Panc1 (cell line): ENCODE results near the gene MYO3B. TPM values are rescaled to one million over a fixed set of nuclear protein-coding genes. Genes with fewer than 3 reads are reported as not detected.

Experiments
- ATAC-seq: fragments of 200-7000 bp; cut with Tn5 transposase; 2 replicates; pipeline ENCODE4 v1.9.1; 2020; ENCODE audit warnings: mild to moderate bottlenecking, moderate library complexity
- BruUV-seq: library from RNA; stranded (reverse); fragments of 400-500 nt; replicated peaks from 2 replicates; lab custom pipeline; 2021; lab: Mats Ljungman, UMichigan
- CTCF ChIA-PET: fragments of 300-600 bp; sonication (Branson Sonifier 250); formaldehyde crosslinking; loops from one replicate; lab custom pipeline; 2022; ENCODE audit warnings: antibody characterized with exemption; lab: Charles Lee
- POLR2A ChIA-PET: fragments of 300-600 bp; sonication (Branson Sonifier 250); formaldehyde crosslinking; loops from one replicate; lab custom pipeline; 2022; ENCODE audit warnings: antibody characterized with exemption; lab: Charles Lee
- DNase-seq: peaks from one replicate; pipeline ENCODE4 v3.0.0-alpha.2; 2010; ENCODE audit warnings: low read depth, low spot score
- H3K27ac ChIP-seq: 2 replicates; pipeline ENCODE4 v1.5.1; 2011; ENCODE audit warnings: mild to moderate bottlenecking, low read length, inconsistent platforms
- H3K27me3 ChIP-seq: fragments of 200-500 bp; sonication (Bioruptor generic); 2 replicates; pipeline ENCODE4 v1.6.0; 2014; ENCODE audit warnings: low read length, inconsistent platforms; ENCODE audit not compliant: control insufficient read depth, insufficient read depth
- H3K36me3 ChIP-seq: fragments of 200-500 bp; sonication (Bioruptor generic); 2 replicates; pipeline ENCODE4 v1.5.1; 2014; ENCODE audit warnings: inconsistent platforms, mild to moderate bottlenecking, low read length, moderate library complexity; ENCODE audit not compliant: control insufficient read depth, insufficient read depth
- H3K4me1 ChIP-seq: 2 replicates; pipeline ENCODE4 v1.5.1; 2011; ENCODE audit warnings: inconsistent platforms, mild to moderate bottlenecking, low read length, moderate library complexity; ENCODE audit not compliant: control insufficient read depth, insufficient read depth
- H3K4me3 ChIP-seq, 2 experiments: 2 replicates each; pipeline ENCODE4 v1.5.1; 2011 to 2012; ENCODE audit warnings: low read depth in 2 of 2, low read length in 2 of 2, mild to moderate bottlenecking in 2 of 2, inconsistent platforms in 1 of 2, moderate library complexity in 1 of 2
- H3K9me3 ChIP-seq: fragments of 200-500 bp; sonication (Bioruptor generic); 2 replicates; pipeline ENCODE4 v1.5.1; 2014; ENCODE audit warnings: low read depth, mild to moderate bottlenecking, inconsistent platforms, low read length, moderate library complexity; ENCODE audit not compliant: control insufficient read depth, insufficient read depth
- POLR2AphosphoS5 ChIP-seq: IDR thresholded peaks from 2 replicates; pipeline ENCODE4 v1.6.1; 2012; ENCODE audit warnings: mild to moderate bottlenecking, low read depth, low read length, moderate library complexity
- SIN3A ChIP-seq: IDR thresholded peaks from 2 replicates; pipeline ENCODE4 v1.6.1; 2012; ENCODE audit warnings: low read depth, mild to moderate bottlenecking, low read length, moderate library complexity, borderline replicate concordance; ENCODE audit not compliant: insufficient read depth
- TCF7L2 ChIP-seq: IDR thresholded peaks from 2 replicates; pipeline ENCODE4 v1.6.1; 2011; ENCODE audit warnings: mild to moderate bottlenecking, low read depth, low read length, inconsistent platforms
- in situ Hi-C: cut with HindIII; loops from 2 replicates; pipeline ENCODE4 v1.10.0; 2016; ENCODE audit warnings: low sequenced_read_pairs, low pct_unique_long_range_greater_than_20kb
- intact Hi-C: fragments of 100-400 bp; cut with micrococcal nuclease; formaldehyde crosslinking; loops from one replicate; pipeline ENCODE4 v1.10.0; 2022; ENCODE audit not compliant: unreplicated experiment
- total RNA-seq: library from RNA; stranded (reverse); gene quantifications from one replicate; pipeline ENCODE4 v1.2.1, GENCODE V29; 2021; ENCODE audit not compliant: unreplicated experiment
- TF ChIP-seq, protein P1 (sequence below), 2 experiments: IDR thresholded peaks; 2 replicates each; pipeline ENCODE4 v1.6.1; 2011 to 2012; ENCODE audit warnings: low read depth in 2 of 2, control low read depth in 1 of 2, low read length in 1 of 2, mild to moderate bottlenecking in 1 of 2, moderate library complexity in 1 of 2; ENCODE audit not compliant: insufficient read depth in 1 of 2
- TF ChIP-seq, protein P2 (sequence below): fragments of 450-650 bp; IDR thresholded peaks from 2 replicates; pipeline ENCODE4 v1.5.1; 2017; ENCODE audit warnings: mild to moderate bottlenecking

MYO3B gene
- total RNA-seq, 1 experiment from 2014 or later = 0.05 TPM

- Histone ChIP-seq H3K9me3 (no peaks in the 10 kb centered on the region), H3K27me3 (peaks cover 3% of the 10 kb centered on the region), H3K27ac (no peak overlapping the region), H3K4me3 (no peak overlapping the region), H3K36me3 (no peaks in the 10 kb centered on the region), H3K4me1 (no peaks in the 10 kb centered on the region)
- DNase-seq (no peak), ATAC-seq (no peak)
- BruUV-seq = no TSS peak
- in situ Hi-C loops = no loop called here
- TF ChIP-seq SIN3A (no peak), POLR2AphosphoS5 (no peak), TCF7L2 (no peak)
- TF ChIP-seq, protein P1, sequence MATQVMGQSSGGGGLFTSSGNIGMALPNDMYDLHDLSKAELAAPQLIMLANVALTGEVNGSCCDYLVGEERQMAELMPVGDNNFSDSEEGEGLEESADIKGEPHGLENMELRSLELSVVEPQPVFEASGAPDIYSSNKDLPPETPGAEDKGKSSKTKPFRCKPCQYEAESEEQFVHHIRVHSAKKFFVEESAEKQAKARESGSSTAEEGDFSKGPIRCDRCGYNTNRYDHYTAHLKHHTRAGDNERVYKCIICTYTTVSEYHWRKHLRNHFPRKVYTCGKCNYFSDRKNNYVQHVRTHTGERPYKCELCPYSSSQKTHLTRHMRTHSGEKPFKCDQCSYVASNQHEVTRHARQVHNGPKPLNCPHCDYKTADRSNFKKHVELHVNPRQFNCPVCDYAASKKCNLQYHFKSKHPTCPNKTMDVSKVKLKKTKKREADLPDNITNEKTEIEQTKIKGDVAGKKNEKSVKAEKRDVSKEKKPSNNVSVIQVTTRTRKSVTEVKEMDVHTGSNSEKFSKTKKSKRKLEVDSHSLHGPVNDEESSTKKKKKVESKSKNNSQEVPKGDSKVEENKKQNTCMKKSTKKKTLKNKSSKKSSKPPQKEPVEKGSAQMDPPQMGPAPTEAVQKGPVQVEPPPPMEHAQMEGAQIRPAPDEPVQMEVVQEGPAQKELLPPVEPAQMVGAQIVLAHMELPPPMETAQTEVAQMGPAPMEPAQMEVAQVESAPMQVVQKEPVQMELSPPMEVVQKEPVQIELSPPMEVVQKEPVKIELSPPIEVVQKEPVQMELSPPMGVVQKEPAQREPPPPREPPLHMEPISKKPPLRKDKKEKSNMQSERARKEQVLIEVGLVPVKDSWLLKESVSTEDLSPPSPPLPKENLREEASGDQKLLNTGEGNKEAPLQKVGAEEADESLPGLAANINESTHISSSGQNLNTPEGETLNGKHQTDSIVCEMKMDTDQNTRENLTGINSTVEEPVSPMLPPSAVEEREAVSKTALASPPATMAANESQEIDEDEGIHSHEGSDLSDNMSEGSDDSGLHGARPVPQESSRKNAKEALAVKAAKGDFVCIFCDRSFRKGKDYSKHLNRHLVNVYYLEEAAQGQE (IDR thresholded peaks at IDR 0.05; ENCODE audit: insufficient read depth in 1 of 2, low read depth in 2 of 2, low read length in 1 of 2) = no peak
- TF ChIP-seq, protein P2, sequence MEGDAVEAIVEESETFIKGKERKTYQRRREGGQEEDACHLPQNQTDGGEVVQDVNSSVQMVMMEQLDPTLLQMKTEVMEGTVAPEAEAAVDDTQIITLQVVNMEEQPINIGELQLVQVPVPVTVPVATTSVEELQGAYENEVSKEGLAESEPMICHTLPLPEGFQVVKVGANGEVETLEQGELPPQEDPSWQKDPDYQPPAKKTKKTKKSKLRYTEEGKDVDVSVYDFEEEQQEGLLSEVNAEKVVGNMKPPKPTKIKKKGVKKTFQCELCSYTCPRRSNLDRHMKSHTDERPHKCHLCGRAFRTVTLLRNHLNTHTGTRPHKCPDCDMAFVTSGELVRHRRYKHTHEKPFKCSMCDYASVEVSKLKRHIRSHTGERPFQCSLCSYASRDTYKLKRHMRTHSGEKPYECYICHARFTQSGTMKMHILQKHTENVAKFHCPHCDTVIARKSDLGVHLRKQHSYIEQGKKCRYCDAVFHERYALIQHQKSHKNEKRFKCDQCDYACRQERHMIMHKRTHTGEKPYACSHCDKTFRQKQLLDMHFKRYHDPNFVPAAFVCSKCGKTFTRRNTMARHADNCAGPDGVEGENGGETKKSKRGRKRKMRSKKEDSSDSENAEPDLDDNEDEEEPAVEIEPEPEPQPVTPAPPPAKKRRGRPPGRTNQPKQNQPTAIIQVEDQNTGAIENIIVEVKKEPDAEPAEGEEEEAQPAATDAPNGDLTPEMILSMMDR = no peak
- CTCF ChIA-PET = no interaction called here
- POLR2A ChIA-PET = no interaction called here
- intact Hi-C loops = no loop called here
These were observed 497.8 kb downstream of the MYO3B start for GRCh38 chr2:170675701-170676100.

DNA sequence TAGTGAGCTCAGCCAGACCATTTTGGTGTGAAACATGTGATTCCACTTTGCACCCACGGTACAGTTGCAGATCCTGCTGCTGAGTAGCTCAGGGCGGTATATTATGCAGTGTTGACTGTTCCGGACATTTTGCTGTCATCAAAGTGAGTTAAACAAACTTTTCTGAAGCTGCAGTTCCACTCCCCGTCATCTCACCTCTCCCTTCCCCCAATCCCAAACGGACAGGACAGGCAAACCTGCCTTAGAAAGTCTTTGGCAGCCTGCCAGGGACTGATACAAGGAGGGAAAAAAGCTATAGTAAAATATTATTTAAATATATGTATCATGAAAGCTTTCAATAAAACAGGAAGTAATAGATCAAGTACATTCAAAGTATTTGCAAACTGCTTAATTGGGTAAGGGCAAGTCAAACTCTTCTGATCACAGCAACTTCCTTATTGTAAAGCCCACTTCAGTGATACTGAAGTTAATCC, 501.7 kb downstream of the MYO3B start:
- DNase-seq (no peak), ATAC-seq (no peak)
- H3K36me3 ChIP-seq = no peaks in the 10 kb centered on the region
- H3K4me1 ChIP-seq = no peaks in the 10 kb centered on the region
- in situ Hi-C loops (no loop called here), intact Hi-C loops (no loop called here)
- no peak overlapping the region for H3K4me3 ChIP-seq
- no peak overlapping the region for H3K27ac ChIP-seq
- H3K27me3 ChIP-seq = peaks cover 3% of the 10 kb centered on the region; the same call in 1 of the 2 replicates
- no TSS peak for BruUV-seq
- no peaks in the 10 kb centered on the region for H3K9me3 ChIP-seq
- POLR2A ChIA-PET = no interaction called here
- CTCF ChIA-PET = no interaction called here
- TF ChIP-seq, protein P2 = no peak
